Transverse colon (tissue), 4 donors: ENCODE results near the gene TMEM117. TPM values are rescaled to one million over a fixed set of nuclear protein-coding genes. Genes with fewer than 3 reads are reported as not detected.
"Not testable (repeated sequence)": the region's sequence is repeated elsewhere in the genome, so short reads cannot be mapped to it uniquely, and the experiment has no call there.

Source experiments
- DNase-seq: peaks from one replicate; pipeline ENCODE4 v3.0.0-alpha.2; 2019
- H3K27ac ChIP-seq, 4 donors: fragments of 200-600 bp; sonication (generic); 2 replicates each; pipeline ENCODE4 v1.5.1; 2016 to 2018; ENCODE audit warnings: inconsistent platforms in 4 of 4
- H3K27me3 ChIP-seq: fragments of 200-600 bp; sonication (generic); 2 replicates; pipeline ENCODE4 v1.5.1; 2017; ENCODE audit warnings: inconsistent platforms
- H3K36me3 ChIP-seq, 4 donors: fragments of 200-600 bp; sonication (generic); 2 replicates each; pipeline ENCODE4 v1.5.1; 2017 to 2019; ENCODE audit warnings: inconsistent platforms in 4 of 4
- H3K4me1 ChIP-seq, 4 donors: fragments of 200-600 bp; sonication (generic); 2 replicates each; pipeline ENCODE4 v1.5.1; 2017 to 2020; ENCODE audit warnings: inconsistent platforms in 4 of 4
- H3K4me3 ChIP-seq, 4 donors: fragments of 200-600 bp; sonication (generic); 1 replicate in 1 of 4; 2 replicates in 3 of 4; pipeline versions ENCODE4 v1.5.1 to v1.6.1; 2017 to 2019; ENCODE audit warnings: inconsistent platforms in 4 of 4
- H3K9me3 ChIP-seq, 2 donors: fragments of 200-600 bp; sonication (generic); 2 replicates each; pipeline ENCODE4 v1.5.1; 2017 to 2019; ENCODE audit warnings: inconsistent platforms in 2 of 2
- EP300 ChIP-seq: sonication (generic); formaldehyde crosslinking; IDR thresholded peaks from one replicate; pipeline ENCODE4 v1.6.1; 2017; ENCODE audit warnings: antibody characterized with exemption, low read depth
- POLR2A ChIP-seq: fragments of 450-650 bp; IDR thresholded peaks from one replicate; pipeline ENCODE4 v1.6.1; 2016; ENCODE audit warnings: antibody characterized with exemption, mild to moderate bottlenecking, moderate library complexity
- POLR2AphosphoS5 ChIP-seq, 3 donors: sonication (generic); formaldehyde crosslinking; IDR thresholded peaks; one replicate each; pipeline ENCODE4 v1.6.1; 2016; ENCODE audit warnings: antibody characterized with exemption in 3 of 3
- WGBS, 2 donors: methylation state at CpG; one replicate each; pipeline ENCODE4 v1.1.5; 2018; ENCODE audit warnings: low coverage in 1 of 2; 5-methylcytosine and 5-hydroxymethylcytosine counted together
- in situ Hi-C, 4 donors: fragments of 200-750 bp; cut with MboI; loops; one replicate each; pipeline versions ENCODE4 v1.15.0 to v1.15.1; 2017; ENCODE audit warnings: low sequenced_read_pairs in 3 of 4, low pct_ligation_motif_present in 1 of 4, low pct_unique_long_range_greater_than_20kb in 1 of 4
- intact Hi-C: fragments of 100-400 bp; cut with DNase I; formaldehyde crosslinking; loops from one replicate; pipeline ENCODE4 v1.15.1; 2023; ENCODE audit warnings: low total_unique reads
- total RNA-seq, 4 donors: library from RNA; depleted of rRNA; stranded (reverse); fragments of >200 nt; gene quantifications; one replicate each; pipeline ENCODE4 v1.1.0, GENCODE V29; 2016
- TF ChIP-seq, protein P1 (sequence below), 5 experiments: fragments of 200-600 bp in 3 of 5; fragments of 450-650 bp in 2 of 5; sonication (generic) in 3 of 5; IDR thresholded peaks; 1 replicate in 2 of 5; 2 replicates in 3 of 5; pipeline ENCODE4 v1.5.1; 2016 to 2017; ENCODE audit warnings: antibody characterized with exemption in 5 of 5, inconsistent platforms in 3 of 5, mild to moderate bottlenecking in 2 of 5, moderate library complexity in 1 of 5

Gene TMEM117
- total RNA-seq, 4 donors from 2014 or later, result 0.40 to 92.8 (median 25.6) TPM

- H3K4me3 ChIP-seq, result no peak overlapping the region
- 79 to 81% methylated on average over 3 of the region's 3 CpGs for WGBS, 2 donors
- in situ Hi-C loops (no loop called here), intact Hi-C loops (no loop called here)
- no peaks in the 10 kb centered on the region for H3K36me3 ChIP-seq
- H3K4me1 ChIP-seq, result no peaks in the 10 kb centered on the region
- H3K27ac ChIP-seq, result no peak overlapping the region
- no peak for DNase-seq
- no peaks in the 10 kb centered on the region for H3K27me3 ChIP-seq
- TF ChIP-seq POLR2A, result no peak
- no peak for TF ChIP-seq POLR2AphosphoS5 (IDR thresholded peaks at IDR 0.05)
- TF ChIP-seq, protein P1, sequence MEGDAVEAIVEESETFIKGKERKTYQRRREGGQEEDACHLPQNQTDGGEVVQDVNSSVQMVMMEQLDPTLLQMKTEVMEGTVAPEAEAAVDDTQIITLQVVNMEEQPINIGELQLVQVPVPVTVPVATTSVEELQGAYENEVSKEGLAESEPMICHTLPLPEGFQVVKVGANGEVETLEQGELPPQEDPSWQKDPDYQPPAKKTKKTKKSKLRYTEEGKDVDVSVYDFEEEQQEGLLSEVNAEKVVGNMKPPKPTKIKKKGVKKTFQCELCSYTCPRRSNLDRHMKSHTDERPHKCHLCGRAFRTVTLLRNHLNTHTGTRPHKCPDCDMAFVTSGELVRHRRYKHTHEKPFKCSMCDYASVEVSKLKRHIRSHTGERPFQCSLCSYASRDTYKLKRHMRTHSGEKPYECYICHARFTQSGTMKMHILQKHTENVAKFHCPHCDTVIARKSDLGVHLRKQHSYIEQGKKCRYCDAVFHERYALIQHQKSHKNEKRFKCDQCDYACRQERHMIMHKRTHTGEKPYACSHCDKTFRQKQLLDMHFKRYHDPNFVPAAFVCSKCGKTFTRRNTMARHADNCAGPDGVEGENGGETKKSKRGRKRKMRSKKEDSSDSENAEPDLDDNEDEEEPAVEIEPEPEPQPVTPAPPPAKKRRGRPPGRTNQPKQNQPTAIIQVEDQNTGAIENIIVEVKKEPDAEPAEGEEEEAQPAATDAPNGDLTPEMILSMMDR (IDR thresholded peaks at IDR 0.05), result no peak
- TF ChIP-seq EP300, result no peak
- no peaks in the 10 kb centered on the region for H3K9me3 ChIP-seq
Observed at GRCh38 chr12:43861840-43862150, 25.9 kb downstream of the TMEM117 start.

GRCh38 chr12:43863770-43864366, 28.0 kb downstream of the TMEM117 start:
- no peaks in the 10 kb centered on the region for H3K4me1 ChIP-seq
- H3K9me3 ChIP-seq, result no peaks in the 10 kb centered on the region
- no peaks in the 10 kb centered on the region for H3K36me3 ChIP-seq
- intact Hi-C loops, result no loop called here
- no peak overlapping the region for H3K27ac ChIP-seq
- TF ChIP-seq EP300 (no peak), POLR2AphosphoS5 (IDR thresholded peaks at IDR 0.05) (no peak), POLR2A (no peak)
- TF ChIP-seq, protein P1 (IDR thresholded peaks at IDR 0.05), result no peak
- no peak for DNase-seq
- 95% methylated on average over 18 of the region's 23 CpGs; no CpG with 5 or more reads in 1 of the 2 donors for WGBS, 2 donors
- in situ Hi-C loops, result no loop called here
- no peak overlapping the region for H3K4me3 ChIP-seq
- H3K27me3 ChIP-seq, result no peaks in the 10 kb centered on the region

DNA sequence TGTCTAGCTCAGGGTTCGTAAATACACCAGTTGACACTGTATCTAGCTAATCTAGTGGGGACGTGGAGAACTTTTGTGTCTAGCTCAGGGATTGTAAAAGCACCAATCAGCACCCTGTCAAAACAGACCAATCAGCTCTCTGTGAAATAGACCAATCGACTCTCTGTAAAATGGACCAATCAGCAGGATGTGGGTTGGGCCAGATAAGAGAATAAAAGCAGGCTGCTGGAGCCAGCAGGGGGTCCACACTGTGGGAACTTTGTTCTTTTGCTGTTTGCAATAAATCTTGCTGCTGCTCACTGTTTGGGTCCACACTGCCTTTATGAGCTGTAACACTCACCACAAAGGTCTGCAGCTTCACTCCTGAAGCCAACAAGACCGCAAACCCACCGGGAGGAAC, 28.7 kb downstream of the TMEM117 start:
- H3K36me3 ChIP-seq, H3K27ac ChIP-seq, H3K4me3 ChIP-seq, DNase-seq, H3K4me1 ChIP-seq, in situ Hi-C loops, H3K9me3 ChIP-seq, H3K27me3 ChIP-seq, intact Hi-C loops: not testable (repeated sequence)
- WGBS, 2 donors, result 95% methylated on average over 5 of the region's 5 CpGs; no CpG with 5 or more reads in 1 of the 2 donors

DNA sequence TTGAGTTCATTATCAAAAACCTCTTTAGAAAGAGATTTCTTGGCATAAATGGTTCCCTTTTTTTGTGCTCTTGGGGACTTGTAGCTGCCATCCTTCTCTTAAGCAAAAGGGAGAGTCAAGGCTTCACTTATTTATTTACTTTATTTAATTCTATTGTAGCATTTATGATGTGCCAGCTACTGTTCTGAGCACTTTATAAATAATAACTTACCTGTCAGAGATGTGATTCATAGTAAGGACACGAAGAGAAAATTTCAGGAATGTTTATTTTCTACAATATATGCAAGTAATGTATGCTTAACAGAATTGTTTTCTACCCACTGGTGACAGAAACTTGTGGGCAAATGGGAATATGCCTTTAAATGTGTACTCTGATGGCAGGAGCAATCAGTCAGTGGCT, 33.3 kb downstream of the TMEM117 start:
- no peak for DNase-seq
- Histone ChIP-seq H3K27me3 (no peaks in the 10 kb centered on the region), H3K4me3 (no peak overlapping the region), H3K4me1 (no peaks in the 10 kb centered on the region), H3K27ac (no peak overlapping the region), H3K36me3 (no peaks in the 10 kb centered on the region), H3K9me3 (no peaks in the 10 kb centered on the region)
- no peak for TF ChIP-seq POLR2A
- TF ChIP-seq, protein P1 (IDR thresholded peaks at IDR 0.05), result no peak
- intact Hi-C loops (no loop called here), in situ Hi-C loops (no loop called here)
- 70 to 80% methylated on average over 1 of the region's 1 CpG for WGBS, 2 donors

GRCh38 chr12:43869765-43870164, 33.9 kb downstream of the TMEM117 start:
- in situ Hi-C loops, intact Hi-C loops, H3K27me3 ChIP-seq, DNase-seq, H3K9me3 ChIP-seq, H3K36me3 ChIP-seq, H3K4me3 ChIP-seq, H3K27ac ChIP-seq, H3K4me1 ChIP-seq: not testable (repeated sequence)

DNA sequence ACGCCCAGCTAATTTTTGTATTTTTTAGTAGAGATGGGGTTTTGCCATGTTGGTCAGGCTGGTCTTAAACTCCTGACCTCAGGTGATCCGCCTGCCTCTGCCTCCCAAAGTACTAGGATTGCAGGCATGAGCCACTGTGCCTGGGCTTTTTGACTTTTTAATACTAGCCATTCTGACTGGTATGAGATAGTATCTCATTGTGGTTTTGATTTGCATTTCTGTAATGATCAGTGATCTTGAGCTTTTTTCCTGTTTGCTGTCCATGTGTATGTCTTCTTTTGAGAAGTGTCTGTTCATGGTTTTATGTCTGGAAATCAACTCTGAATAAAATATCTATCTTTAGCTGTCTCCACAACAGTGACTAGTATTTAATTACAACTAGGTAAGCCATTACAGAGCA, 35.4 kb downstream of the TMEM117 start:
- H3K9me3 ChIP-seq, H3K27me3 ChIP-seq, H3K27ac ChIP-seq, H3K4me1 ChIP-seq, in situ Hi-C loops, H3K36me3 ChIP-seq, intact Hi-C loops, DNase-seq, H3K4me3 ChIP-seq: not testable (repeated sequence)
- WGBS, 2 donors, result 92% methylated on average over 2 of the region's 2 CpGs; no CpG with 5 or more reads in 1 of the 2 donors
